Measurements from ENCODE around the gene MTERF2. TPM values are rescaled to one million over a fixed set of nuclear protein-coding genes. Genes with fewer than 3 reads are reported as not detected.
"Not testable (repeated sequence)": the region's sequence is repeated elsewhere in the genome, so short reads cannot be mapped to it uniquely, and the experiment has no call there.

Gene MTERF2
- total RNA-seq, 1 experiment from 2014 or later, result 9.4 TPM

- in situ Hi-C loops (cut with HindIII; ENCODE audit: low pct_unique_long_range_greater_than_20kb, low sequenced_read_pairs), result not testable (repeated sequence)
- peak; percentile 28 for DNase-seq (ENCODE audit: low read depth, low spot score)
Observed at GRCh38 chr12:107002665-107003064, 15.7 kb upstream of the MTERF2 start.

GRCh38 chr12:106999446-106999845 is 12.5 kb upstream of the MTERF2 start:
- in situ Hi-C loops (cut with HindIII; ENCODE audit: low pct_unique_long_range_greater_than_20kb, low sequenced_read_pairs), result no loop called here
- no peak for DNase-seq (ENCODE audit: low read depth, low spot score)

- DNase-seq (ENCODE audit: low read depth, low spot score), result no peak
- in situ Hi-C loops (cut with HindIII; ENCODE audit: low pct_unique_long_range_greater_than_20kb, low sequenced_read_pairs), result no loop called here
Observed at GRCh38 chr12:106997916-106998315, 11.0 kb upstream of the MTERF2 start.

GRCh38 chr12:106996102-106996501 is 9.2 kb upstream of the MTERF2 start:
- DNase-seq (ENCODE audit: low read depth, low spot score); in situ Hi-C loops (cut with HindIII; ENCODE audit: low pct_unique_long_range_greater_than_20kb, low sequenced_read_pairs): not testable (repeated sequence)

- DNase-seq (ENCODE audit: low read depth, low spot score), result no peak
- in situ Hi-C loops (cut with HindIII; ENCODE audit: low pct_unique_long_range_greater_than_20kb, low sequenced_read_pairs), result no loop called here
Observed at GRCh38 chr12:106994579-106995220, 7.8 kb upstream of the MTERF2 start.

- DNase-seq (ENCODE audit: low read depth, low spot score), result no peak
- in situ Hi-C loops (cut with HindIII; ENCODE audit: low pct_unique_long_range_greater_than_20kb, low sequenced_read_pairs), result no loop called here
Observed at GRCh38 chr12:106987846-106988245, 900 bp upstream of the MTERF2 start.

GRCh38 chr12:106986135-106986534 is 811 bp downstream of the MTERF2 start:
- DNase-seq (ENCODE audit: low read depth, low spot score), result no peak
- in situ Hi-C loops (cut with HindIII; ENCODE audit: low pct_unique_long_range_greater_than_20kb, low sequenced_read_pairs), result no loop called here

- in situ Hi-C loops (cut with HindIII; ENCODE audit: low pct_unique_long_range_greater_than_20kb, low sequenced_read_pairs), result no loop called here
- DNase-seq (ENCODE audit: low read depth, low spot score), result no peak
Observed at GRCh38 chr12:106985479-106985878, 1.5 kb downstream of the MTERF2 start.

GRCh38 chr12:106984588-106985137 is 2.3 kb downstream of the MTERF2 start:
- no peak for DNase-seq (ENCODE audit: low read depth, low spot score)
- in situ Hi-C loops (cut with HindIII; ENCODE audit: low pct_unique_long_range_greater_than_20kb, low sequenced_read_pairs), result no loop called here

GRCh38 chr12:106982229-106982628 is 4.7 kb downstream of the MTERF2 start:
- in situ Hi-C loops (cut with HindIII; ENCODE audit: low pct_unique_long_range_greater_than_20kb, low sequenced_read_pairs), result no loop called here
- no peak for DNase-seq (ENCODE audit: low read depth, low spot score)

- DNase-seq (ENCODE audit: low read depth, low spot score), result no peak
- in situ Hi-C loops (cut with HindIII; ENCODE audit: low pct_unique_long_range_greater_than_20kb, low sequenced_read_pairs), result no loop called here
Observed at GRCh38 chr12:106981788-106982187, 5.2 kb downstream of the MTERF2 start.

- DNase-seq (ENCODE audit: low read depth, low spot score), result no peak
- in situ Hi-C loops (cut with HindIII; ENCODE audit: low pct_unique_long_range_greater_than_20kb, low sequenced_read_pairs), result no loop called here
Observed at GRCh38 chr12:106980944-106981343, 6.0 kb downstream of the MTERF2 start.

- in situ Hi-C loops (cut with HindIII; ENCODE audit: low pct_unique_long_range_greater_than_20kb, low sequenced_read_pairs), result no loop called here
- DNase-seq (ENCODE audit: low read depth, low spot score), result no peak
Observed at GRCh38 chr12:106978035-106978800, 8.7 kb downstream of the MTERF2 start.

GRCh38 chr12:106976668-106977067 is 10.3 kb downstream of the MTERF2 start:
- no peak for DNase-seq (ENCODE audit: low read depth, low spot score)
- in situ Hi-C loops (cut with HindIII; ENCODE audit: low pct_unique_long_range_greater_than_20kb, low sequenced_read_pairs), result no loop called here

GRCh38 chr12:106975993-106976658 is 10.8 kb downstream of the MTERF2 start:
- in situ Hi-C loops (cut with HindIII; ENCODE audit: low pct_unique_long_range_greater_than_20kb, low sequenced_read_pairs), result no loop called here
- no peak for DNase-seq (ENCODE audit: low read depth, low spot score)

GRCh38 chr12:106975098-106975497 is 11.8 kb downstream of the MTERF2 start:
- in situ Hi-C loops (cut with HindIII; ENCODE audit: low pct_unique_long_range_greater_than_20kb, low sequenced_read_pairs), result no loop called here
- no peak for DNase-seq (ENCODE audit: low read depth, low spot score)

- DNase-seq (ENCODE audit: low read depth, low spot score), result no peak
- in situ Hi-C loops (cut with HindIII; ENCODE audit: low pct_unique_long_range_greater_than_20kb, low sequenced_read_pairs), result no loop called here
Observed at GRCh38 chr12:106974511-106974910, 12.4 kb downstream of the MTERF2 start.

- no peak for DNase-seq (ENCODE audit: low read depth, low spot score)
- in situ Hi-C loops (cut with HindIII; ENCODE audit: low pct_unique_long_range_greater_than_20kb, low sequenced_read_pairs), result no loop called here
Observed at GRCh38 chr12:106973545-106973944, 13.4 kb downstream of the MTERF2 start.
